Endodermal cell (in vitro differentiated cells): Measurements from ENCODE around the gene LRRC7. TPM values are rescaled to one million over a fixed set of nuclear protein-coding genes. Genes with fewer than 3 reads are reported as not detected.

Experiments
- DNase-seq: peaks from one replicate; pipeline ENCODE4 v3.0.0-alpha.2; 2017
- H3K27ac ChIP-seq: 2 replicates; pipeline ENCODE4 v1.5.1; 2013; ENCODE audit warnings: mild to moderate bottlenecking, low read depth, low read length, moderate library complexity
- H3K27me3 ChIP-seq: 2 replicates; pipeline ENCODE4 v1.6.1; 2013; ENCODE audit warnings: mild to moderate bottlenecking, low read length, moderate library complexity; ENCODE audit not compliant: insufficient read depth, control insufficient read depth, poor library complexity, severe bottlenecking
- H3K36me3 ChIP-seq: 2 replicates; pipeline ENCODE4 v1.7.0; 2013; ENCODE audit warnings: mild to moderate bottlenecking, low read length, moderate library complexity; ENCODE audit not compliant: control insufficient read depth, insufficient read depth
- H3K4me1 ChIP-seq: one replicate; pipeline ENCODE4 v1.7.0; 2013; ENCODE audit warnings: low read length; ENCODE audit not compliant: control insufficient read depth, insufficient read depth
- H3K4me3 ChIP-seq: 2 replicates; pipeline ENCODE4 v1.5.1; 2013; ENCODE audit warnings: mild to moderate bottlenecking, low read length, moderate library complexity
- H3K9ac ChIP-seq: 2 replicates; pipeline ENCODE4 v1.6.1; 2013; ENCODE audit warnings: mild to moderate bottlenecking, low read length, moderate library complexity; ENCODE audit not compliant: poor library complexity, severe bottlenecking; ENCODE audit errors: extremely low read depth
- H3K9me3 ChIP-seq: 2 replicates; pipeline ENCODE4 v1.6.1; 2013; ENCODE audit warnings: mild to moderate bottlenecking, low read length, moderate library complexity; ENCODE audit not compliant: control insufficient read depth
- H3K27ac Mint-ChIP-seq: 2 replicates; pipeline ENCODE4 v1.8.0; 2020; ENCODE audit warnings: mixed read lengths
- H3K27me3 Mint-ChIP-seq: 2 replicates; pipeline ENCODE4 v1.8.0; 2021; ENCODE audit warnings: mild to moderate bottlenecking, mixed read lengths; ENCODE audit not compliant: insufficient read depth
- H3K36me3 Mint-ChIP-seq: 2 replicates; pipeline ENCODE4 v1.8.0; 2020; ENCODE audit warnings: low read depth, mixed read lengths
- H3K4me1 Mint-ChIP-seq: 2 replicates; pipeline ENCODE4 v1.8.0; 2020; ENCODE audit warnings: mixed read lengths
- H3K4me3 Mint-ChIP-seq: 2 replicates; pipeline ENCODE4 v1.8.0; 2020; ENCODE audit warnings: mild to moderate bottlenecking, moderate library complexity, mixed read lengths
- H3K9me3 Mint-ChIP-seq: 2 replicates; pipeline ENCODE4 v1.8.0; 2020; ENCODE audit warnings: mild to moderate bottlenecking, mixed read lengths
- WGBS, 2 experiments: methylation state at CpG; one replicate each; pipeline versions ENCODE4 v1.1.5 to v1.1.7; 2013; ENCODE audit warnings: missing lambda C conversion rate in 2 of 2, mixed read lengths in 1 of 2; ENCODE audit not compliant: insufficient coverage in 1 of 2, insufficient read length in 1 of 2; 5-methylcytosine and 5-hydroxymethylcytosine counted together
- total RNA-seq, 2 donors: library from RNA; stranded (reverse); fragmentation: NEBNext Ultra II Directional in 1 of 2; extraction: Animal tissue kit (Norgen Biotek cat#: 25700) in 1 of 2; gene quantifications; 2 replicates in 1 of 2; 3 replicates in 1 of 2; pipeline ENCODE4 v1.2.1, GENCODE V29; 2021
- TF ChIP-seq, protein P1 (sequence below): fragments of 200-600 bp; sonication (generic); conservative IDR thresholded peaks from 2 replicates; pipeline ENCODE4 v1.5.0; 2021; ENCODE audit warnings: antibody characterized with exemption, mild to moderate bottlenecking

Gene LRRC7
- total RNA-seq, 2 donors from 2014 or later = 1.4 to 2.2 TPM

- no peak overlapping the region for H3K27ac Mint-ChIP-seq
- H3K36me3 Mint-ChIP-seq = no peaks in the 10 kb centered on the region
- Histone ChIP-seq H3K4me3 (no peak overlapping the region), H3K27me3 (no peaks in the 10 kb centered on the region), H3K4me1 (peaks cover 2% of the 10 kb centered on the region), H3K27ac (no peak overlapping the region), H3K36me3 (no peaks in the 10 kb centered on the region), H3K9ac (no peak overlapping the region), H3K9me3 (no peaks in the 10 kb centered on the region)
- WGBS, 2 experiments = 40 to 83% methylated on average over 2 to 3 of the region's 3 CpGs
- H3K27me3 Mint-ChIP-seq = peaks cover 14% of the 10 kb centered on the region
- H3K9me3 Mint-ChIP-seq = no peaks in the 10 kb centered on the region
- no peak for DNase-seq
- no peak overlapping the region for H3K4me3 Mint-ChIP-seq
- peaks cover 9% of the 10 kb centered on the region for H3K4me1 Mint-ChIP-seq
- TF ChIP-seq, protein P1, sequence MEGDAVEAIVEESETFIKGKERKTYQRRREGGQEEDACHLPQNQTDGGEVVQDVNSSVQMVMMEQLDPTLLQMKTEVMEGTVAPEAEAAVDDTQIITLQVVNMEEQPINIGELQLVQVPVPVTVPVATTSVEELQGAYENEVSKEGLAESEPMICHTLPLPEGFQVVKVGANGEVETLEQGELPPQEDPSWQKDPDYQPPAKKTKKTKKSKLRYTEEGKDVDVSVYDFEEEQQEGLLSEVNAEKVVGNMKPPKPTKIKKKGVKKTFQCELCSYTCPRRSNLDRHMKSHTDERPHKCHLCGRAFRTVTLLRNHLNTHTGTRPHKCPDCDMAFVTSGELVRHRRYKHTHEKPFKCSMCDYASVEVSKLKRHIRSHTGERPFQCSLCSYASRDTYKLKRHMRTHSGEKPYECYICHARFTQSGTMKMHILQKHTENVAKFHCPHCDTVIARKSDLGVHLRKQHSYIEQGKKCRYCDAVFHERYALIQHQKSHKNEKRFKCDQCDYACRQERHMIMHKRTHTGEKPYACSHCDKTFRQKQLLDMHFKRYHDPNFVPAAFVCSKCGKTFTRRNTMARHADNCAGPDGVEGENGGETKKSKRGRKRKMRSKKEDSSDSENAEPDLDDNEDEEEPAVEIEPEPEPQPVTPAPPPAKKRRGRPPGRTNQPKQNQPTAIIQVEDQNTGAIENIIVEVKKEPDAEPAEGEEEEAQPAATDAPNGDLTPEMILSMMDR = no peak
Observed at GRCh38 chr1:69846267-69846666, 278.5 kb downstream of the LRRC7 start.

GRCh38 chr1:69847670-69848069 lies 279.9 kb downstream of the LRRC7 start:
- H3K27me3 Mint-ChIP-seq = peaks cover 14% of the 10 kb centered on the region
- no peak overlapping the region for H3K4me3 ChIP-seq
- WGBS, 2 experiments = 87 to 91% methylated on average over 4 of the region's 4 CpGs
- H3K9me3 ChIP-seq = no peaks in the 10 kb centered on the region
- TF ChIP-seq, protein P1 = no peak
- H3K36me3 Mint-ChIP-seq = no peaks in the 10 kb centered on the region
- no peaks in the 10 kb centered on the region for H3K27me3 ChIP-seq
- H3K4me3 Mint-ChIP-seq = no peak overlapping the region
- peaks cover 9% of the 10 kb centered on the region for H3K4me1 Mint-ChIP-seq
- peaks cover 2% of the 10 kb centered on the region for H3K4me1 ChIP-seq
- no peak overlapping the region for H3K27ac Mint-ChIP-seq
- H3K27ac ChIP-seq = no peak overlapping the region
- H3K36me3 ChIP-seq = no peaks in the 10 kb centered on the region
- H3K9me3 Mint-ChIP-seq = no peaks in the 10 kb centered on the region
- no peak for DNase-seq
- no peak overlapping the region for H3K9ac ChIP-seq

DNA sequence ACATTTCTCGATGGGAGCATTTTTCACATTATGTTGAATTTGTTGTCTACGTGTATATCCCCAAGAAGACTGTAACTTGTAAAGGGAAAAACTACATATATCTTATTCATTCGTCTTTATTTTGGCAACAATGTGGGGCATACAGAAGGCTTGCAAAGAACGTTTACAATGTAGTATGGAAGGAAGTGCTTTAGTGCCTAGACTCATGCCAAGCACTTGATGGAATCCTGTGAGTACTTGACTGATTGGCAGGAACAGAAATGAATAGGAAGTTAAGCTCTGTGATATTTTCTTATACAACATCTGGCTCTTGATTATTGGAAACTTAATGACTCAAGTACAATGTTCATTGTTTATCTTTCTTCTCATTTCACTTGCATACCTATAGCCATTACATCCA lies 284.4 kb downstream of the LRRC7 start:
- Histone ChIP-seq H3K36me3 (no peaks in the 10 kb centered on the region), H3K27ac (no peak overlapping the region), H3K27me3 (no peaks in the 10 kb centered on the region), H3K9ac (no peak overlapping the region), H3K4me3 (no peak overlapping the region), H3K9me3 (no peaks in the 10 kb centered on the region), H3K4me1 (no peaks in the 10 kb centered on the region)
- Mint-ChIP-seq H3K9me3 (peaks cover 5% of the 10 kb centered on the region), H3K4me1 (peaks cover 8% of the 10 kb centered on the region), H3K36me3 (no peaks in the 10 kb centered on the region), H3K4me3 (no peak overlapping the region), H3K27me3 (peaks cover 14% of the 10 kb centered on the region), H3K27ac (no peak overlapping the region)
- 85 to 94% methylated on average over 2 to 4 of the region's 4 CpGs for WGBS, 2 experiments
- DNase-seq = no peak
- TF ChIP-seq, protein P1 = no peak
